GM21786 (cell line): ENCODE measurements around the gene MYRFL.
A peak's percentile ranks its signal among the peaks of the same experiment; 100 is the strongest.

Experiments used
- ATAC-seq: cut with Tn5 transposase; IDR thresholded peaks from one replicate; pipeline ENCODE4 v1.9.1; 2021; ENCODE audit not compliant: unreplicated experiment

Gene MYRFL

GRCh38 chr12:69894800-69895383 lies 69.9 kb downstream of the MYRFL start:
- no peak for ATAC-seq

- no peak for ATAC-seq
These were observed 71.8 kb downstream of the MYRFL start for GRCh38 chr12:69896653-69897381.

GRCh38 chr12:69897744-69898143 lies 72.7 kb downstream of the MYRFL start:
- no peak for ATAC-seq

- ATAC-seq: no peak
These were observed 73.2 kb downstream of the MYRFL start for GRCh38 chr12:69898236-69898635.

- ATAC-seq: peak; percentile 78
These were observed 75.7 kb downstream of the MYRFL start for GRCh38 chr12:69900720-69901131.

- ATAC-seq: no peak
These were observed 76.3 kb downstream of the MYRFL start for GRCh38 chr12:69901221-69901905.

- ATAC-seq: no peak
These were observed 78.5 kb downstream of the MYRFL start for GRCh38 chr12:69903548-69903947.

- no peak for ATAC-seq
These were observed 79.8 kb downstream of the MYRFL start for GRCh38 chr12:69904777-69905176.

GRCh38 chr12:69905801-69906200 lies 80.8 kb downstream of the MYRFL start:
- ATAC-seq: no peak

- ATAC-seq: peak; percentile 75
These were observed 81.6 kb downstream of the MYRFL start for GRCh38 chr12:69906411-69907216.

- ATAC-seq: no peak
These were observed 83.2 kb downstream of the MYRFL start for GRCh38 chr12:69908203-69908602.

- no peak for ATAC-seq
These were observed 85.7 kb downstream of the MYRFL start for GRCh38 chr12:69910694-69911093.

GRCh38 chr12:69913526-69913925 lies 88.5 kb downstream of the MYRFL start:
- ATAC-seq: no peak

GRCh38 chr12:69915964-69916363 lies 90.9 kb downstream of the MYRFL start:
- no peak for ATAC-seq

- no peak for ATAC-seq
These were observed 91.7 kb downstream of the MYRFL start for GRCh38 chr12:69916544-69917235.

GRCh38 chr12:69918287-69918686 lies 93.3 kb downstream of the MYRFL start:
- no peak for ATAC-seq

- ATAC-seq: no peak
These were observed 94.5 kb downstream of the MYRFL start for GRCh38 chr12:69919495-69919894.

GRCh38 chr12:69921831-69922230 lies 96.8 kb downstream of the MYRFL start:
- no peak for ATAC-seq

GRCh38 chr12:69922999-69923398 lies 98.0 kb downstream of the MYRFL start:
- ATAC-seq: no peak

- no peak for ATAC-seq
These were observed 100.3 kb downstream of the MYRFL start for GRCh38 chr12:69925291-69925690.

- no peak for ATAC-seq
These were observed 102.1 kb downstream of the MYRFL start for GRCh38 chr12:69927164-69927563.
